IMR-90 (cell line): ENCODE data around the gene TRIM77. TPM values are rescaled to one million over a fixed set of nuclear protein-coding genes. Genes with fewer than 3 reads are reported as not detected.
"Not testable (repeated sequence)": the region's sequence is repeated elsewhere in the genome, so short reads cannot be mapped to it uniquely, and the experiment has no call there.

ENCODE experiments used
- ATAC-seq: fragments of 200-7000 bp; cut with Tn5 transposase; 2 replicates; pipeline ENCODE4 v1.9.1; 2020; ENCODE audit warnings: low read depth, mild to moderate bottlenecking, moderate library complexity
- Bru-seq: library from RNA; stranded (reverse); fragments of 400-500 nt; gene quantifications from one replicate; lab custom pipeline; 2021; lab: Mats Ljungman, UMichigan
- BruChase-seq, 2 experiments: library from RNA; stranded (reverse); fragments of 400-500 nt; gene quantifications; one replicate each; lab custom pipeline; 2021; lab: Mats Ljungman, UMichigan
- BruUV-seq: library from RNA; stranded (reverse); fragments of 400-500 nt; replicated peaks from 2 replicates; lab custom pipeline; 2021; lab: Mats Ljungman, UMichigan
- CTCF ChIA-PET: fragments of 300-600 bp; formaldehyde crosslinking; extraction: SDS; loops from one replicate; lab custom pipeline; 2021; ENCODE audit warnings: antibody characterized with exemption; lab: Yijun Ruan, JAX
- POLR2A ChIA-PET: fragments of 300-600 bp; sonication (Branson Sonifier 250); formaldehyde crosslinking; loops from one replicate; lab custom pipeline; 2022; ENCODE audit warnings: antibody characterized with exemption; ENCODE audit not compliant: unreplicated experiment; lab: Charles Lee
- DNase-seq: peaks from one replicate; pipeline ENCODE4 v3.0.0; 2013
- H2AFZ ChIP-seq: replicated peaks from 2 replicates; pipeline ENCODE3; 2013; ENCODE audit warnings: low read length, mild to moderate bottlenecking; ENCODE audit not compliant: poor library complexity
- H2AK5ac ChIP-seq: 2 replicates; pipeline ENCODE4 v1.6.1; 2013; ENCODE audit warnings: low read depth, low read length, inconsistent platforms
- H2AK9ac ChIP-seq: replicated peaks from 2 replicates; pipeline ENCODE3; 2013; ENCODE audit warnings: mild to moderate bottlenecking, low read depth, low read length, moderate library complexity; ENCODE audit not compliant: poor library complexity
- H2BK120ac ChIP-seq: 2 replicates; pipeline ENCODE4 v1.6.1; 2013; ENCODE audit warnings: low read depth, low read length, inconsistent platforms
- H2BK15ac ChIP-seq: 3 replicates; pipeline ENCODE4 v1.6.1; 2013; ENCODE audit warnings: low read depth, low read length, inconsistent platforms
- H2BK20ac ChIP-seq: 2 replicates; pipeline ENCODE4 v1.6.1; 2013; ENCODE audit warnings: low read depth, mild to moderate bottlenecking, inconsistent platforms, low read length, moderate library complexity
- H2BK5ac ChIP-seq: 2 replicates; pipeline ENCODE4 v1.6.1; 2013; ENCODE audit warnings: mild to moderate bottlenecking, low read depth, low read length, inconsistent platforms; ENCODE audit not compliant: poor library complexity, severe bottlenecking
- H3K14ac ChIP-seq: replicated peaks from 2 replicates; pipeline ENCODE4 v1.6.1; 2013; ENCODE audit warnings: low read depth, low read length, inconsistent platforms
- H3K18ac ChIP-seq: 2 replicates; pipeline ENCODE4 v1.6.1; 2013; ENCODE audit warnings: low read depth, low read length, control low read depth
- H3K23ac ChIP-seq: 2 replicates; pipeline ENCODE4 v1.6.1; 2013; ENCODE audit warnings: low read depth, low read length, inconsistent platforms
- H3K27ac ChIP-seq: 2 replicates; pipeline ENCODE4 v1.5.1; 2013; ENCODE audit warnings: mild to moderate bottlenecking, control low read depth, low read length; ENCODE audit not compliant: insufficient read depth
- H3K27me3 ChIP-seq: 2 replicates; pipeline ENCODE4 v1.6.1; 2013; ENCODE audit warnings: low read length; ENCODE audit not compliant: control insufficient read depth, insufficient read depth
- H3K36me3 ChIP-seq: 2 replicates; pipeline ENCODE4 v1.6.1; 2013; ENCODE audit warnings: low read length, mixed read lengths; ENCODE audit not compliant: control insufficient read depth, insufficient read depth
- H3K4ac ChIP-seq: 2 replicates; pipeline ENCODE4 v1.6.1; 2013; ENCODE audit warnings: low read depth, low read length, inconsistent platforms
- H3K4me1 ChIP-seq: 2 replicates; pipeline ENCODE4 v1.6.1; 2013; ENCODE audit warnings: low read length, mixed read lengths; ENCODE audit not compliant: control insufficient read depth, insufficient read depth
- H3K4me2 ChIP-seq: 2 replicates; pipeline ENCODE4 v1.6.1; 2013; ENCODE audit warnings: low read depth, mild to moderate bottlenecking, control low read depth, low read length, moderate library complexity
- H3K4me3 ChIP-seq: 2 replicates; pipeline ENCODE4 v1.5.1; 2013; ENCODE audit warnings: low read depth, mild to moderate bottlenecking, control low read depth, low read length, moderate library complexity; ENCODE audit not compliant: insufficient read depth
- H3K56ac ChIP-seq: 2 replicates; pipeline ENCODE4 v1.6.1; 2013; ENCODE audit warnings: low read length, inconsistent platforms; ENCODE audit not compliant: insufficient read depth; ENCODE audit errors: extremely low read depth
- H3K79me1 ChIP-seq, 2 experiments: 2 replicates each; pipeline ENCODE4 v1.6.1; 2013; ENCODE audit warnings: low read length in 2 of 2, inconsistent platforms in 1 of 2, low read depth in 1 of 2
- H3K9ac ChIP-seq: 2 replicates; pipeline ENCODE4 v1.6.1; 2013; ENCODE audit warnings: low read depth, low read length, control low read depth
- H3K9me1 ChIP-seq: 2 replicates; pipeline ENCODE4 v1.6.1; 2013; ENCODE audit warnings: low read length, inconsistent platforms; ENCODE audit not compliant: insufficient read depth
- H3K9me3 ChIP-seq: 2 replicates; pipeline ENCODE4 v1.6.1; 2013; ENCODE audit warnings: low read length; ENCODE audit not compliant: control insufficient read depth, insufficient read depth
- H4K20me1 ChIP-seq: 2 replicates; pipeline ENCODE4 v1.6.1; 2013; ENCODE audit warnings: low read length, inconsistent platforms; ENCODE audit not compliant: insufficient read depth
- H4K5ac ChIP-seq: 2 replicates; pipeline ENCODE4 v1.6.1; 2013; ENCODE audit warnings: mild to moderate bottlenecking, low read depth, low read length, control low read depth
- H4K8ac ChIP-seq, 2 experiments: 2 replicates each; pipeline ENCODE4 v1.6.1; 2013; ENCODE audit warnings: low read depth in 2 of 2, low read length in 2 of 2, control low read depth in 1 of 2, inconsistent platforms in 1 of 2
- H4K91ac ChIP-seq: 2 replicates; pipeline ENCODE4 v1.6.1; 2013; ENCODE audit warnings: low read depth, low read length, inconsistent platforms; ENCODE audit not compliant: insufficient read depth
- WGBS, 2 experiments: methylation state at CpG; one replicate each; pipeline versions ENCODE4 v1.1.5 to v1.1.7; 2013; ENCODE audit warnings: missing lambda C conversion rate in 2 of 2; ENCODE audit not compliant: insufficient read length in 1 of 2; ENCODE audit errors: extremely low coverage in 2 of 2; 5-methylcytosine and 5-hydroxymethylcytosine counted together
- dilution Hi-C: fragments of 300-500 bp; cut with HindIII; formaldehyde crosslinking; loops from one replicate; pipeline ENCODE4 v1.14.3; 2018; ENCODE audit warnings: low sequenced_read_pairs; ENCODE audit not compliant: unreplicated experiment
- in situ Hi-C: fragments of 300-500 bp; cut with MboI; formaldehyde crosslinking; loops from 3 replicates; pipeline ENCODE4 v1.14.3; 2019; ENCODE audit warnings: low sequenced_read_pairs, inconsistent platforms, mixed read lengths
- intact Hi-C: fragments of 100-400 bp; cut with micrococcal nuclease; formaldehyde crosslinking; loops from 2 replicates; pipeline ENCODE4 v1.10.0; 2022
- long read RNA-seq: library from polyadenylated mRNA; unstranded; transcript quantifications from one replicate; pipeline ENCODE4 v2.0.0, GENCODE V29; 2021; ENCODE audit not compliant: unreplicated experiment
- polyA plus RNA-seq, 3 experiments: library from polyadenylated mRNA; depleted of rRNA; stranded (reverse); fragments of >200 nt; gene quantifications; 2 replicates each; pipeline ENCODE4 v1.2.3, GENCODE V29; 2012; ENCODE audit warnings: low replicate concordance in 1 of 3
- total RNA-seq: library from RNA; depleted of rRNA; stranded (reverse); fragments of >200 nt; gene quantifications from 2 replicates; pipeline ENCODE4 v1.2.3, GENCODE V29; 2012; rRNA removed

TRIM77 gene
- total RNA-seq, result not detected in 2 replicates
- not detected in 2 replicates for polyA plus RNA-seq (2012; rRNA removed)
- not detected in 2 replicates for polyA plus RNA-seq (2012; cell fraction: cytosol; rRNA removed)
- not detected in 2 replicates for polyA plus RNA-seq (2012; cell fraction: nucleus; rRNA removed; ENCODE audit: low replicate concordance)
- Bru-seq, nascent RNA, result not detected
- not detected for BruChase-seq, experiment 1, labeled RNA remaining after a 6-hour chase
- BruChase-seq, experiment 2, labeled RNA remaining after a 2-hour chase, result not detected
- long read RNA-seq, result 0 reads

DNA sequence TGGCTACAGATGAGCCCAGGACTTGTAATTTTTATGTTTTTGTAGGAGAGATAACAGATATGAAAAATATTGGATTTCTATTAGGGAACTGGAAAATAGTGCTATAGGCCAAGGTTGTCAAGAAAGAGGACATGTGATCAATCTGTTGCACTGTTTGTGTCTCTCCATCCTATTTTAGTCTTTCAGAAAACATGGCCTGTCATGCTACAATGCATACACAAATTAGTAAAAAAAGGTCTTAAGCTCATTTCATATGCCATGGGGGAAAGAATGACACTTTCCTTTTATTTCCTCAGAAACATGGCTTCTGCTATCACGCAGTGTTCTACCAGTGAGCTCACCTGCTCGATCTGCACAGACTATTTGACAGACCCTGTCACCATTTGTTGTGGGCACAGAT is at the start of gene TRIM77:
Gene TRIM77 (plus strand): TSS at position 301 of the 400 bp plus-strand sequence. CDS start 0 bp downstream, at position 301.
- H2BK5ac ChIP-seq, H2BK20ac ChIP-seq, H4K5ac ChIP-seq, H3K18ac ChIP-seq, H3K79me1 ChIP-seq, H3K9me3 ChIP-seq, H3K23ac ChIP-seq, dilution Hi-C loops, H3K27ac ChIP-seq, H3K9ac ChIP-seq, intact Hi-C loops, H2AK5ac ChIP-seq, BruUV-seq, H3K36me3 ChIP-seq, H2BK15ac ChIP-seq, H3K14ac ChIP-seq, H3K27me3 ChIP-seq, H2AK9ac ChIP-seq, ATAC-seq, H4K20me1 ChIP-seq, H3K4ac ChIP-seq, H3K56ac ChIP-seq, H3K4me2 ChIP-seq, POLR2A ChIA-PET, H3K9me1 ChIP-seq, H2AFZ ChIP-seq, H4K8ac ChIP-seq, CTCF ChIA-PET, H3K4me3 ChIP-seq, H3K4me1 ChIP-seq, DNase-seq, H4K91ac ChIP-seq, H2BK120ac ChIP-seq, in situ Hi-C loops: not testable (repeated sequence)
- WGBS, 2 experiments, result 50% methylated on average over 1 of the region's 2 CpGs; no CpG with 5 or more reads in 1 of the 2 experiments
